AG04450 (cell line): Measurements from ENCODE around the gene C3orf22. TPM values are rescaled to one million over a fixed set of nuclear protein-coding genes. Genes with fewer than 3 reads are reported as not detected.

Experiments
- CTCF ChIA-PET: fragments of 300-600, 350-600 bp; formaldehyde crosslinking; extraction: SDS; loops from one replicate; lab custom pipeline; 2022; ENCODE audit warnings: antibody characterized with exemption, inconsistent platforms; lab: Charles Lee
- POLR2A ChIA-PET: fragments of 350-600 bp; formaldehyde crosslinking; extraction: SDS; loops from one replicate; lab custom pipeline; 2021; ENCODE audit warnings: antibody characterized with exemption, inconsistent platforms; lab: Yijun Ruan, JAX
- DNase-seq: peaks from one replicate; pipeline ENCODE4 v3.0.0-alpha.2; 2011; ENCODE audit warnings: low read depth, low spot score
- H3K27ac ChIP-seq: one replicate; pipeline ENCODE4 v1.5.1; 2012; ENCODE audit warnings: low read depth, low read length, control low read depth
- H3K27me3 ChIP-seq: one replicate; pipeline ENCODE4 v1.6.0; 2012; ENCODE audit warnings: low read length; ENCODE audit not compliant: control insufficient read depth, insufficient read depth
- H3K4me3 ChIP-seq: 2 replicates; pipeline ENCODE4 v1.5.1; 2011; ENCODE audit warnings: mild to moderate bottlenecking, low read depth, low read length, control low read depth
- H3K9me3 ChIP-seq: 2 replicates; pipeline ENCODE4 v1.5.1; 2012; ENCODE audit warnings: low read length; ENCODE audit not compliant: control insufficient read depth, insufficient read depth
- polyA plus RNA-seq: library from polyadenylated mRNA; depleted of rRNA; stranded (reverse); fragments of >200 nt; gene quantifications from 2 replicates; pipeline ENCODE4 v1.2.3, GENCODE V29; 2011
- TF ChIP-seq, protein P1 (sequence below): IDR thresholded peaks from 2 replicates; pipeline ENCODE4 v1.5.1; 2011; ENCODE audit warnings: low read depth, low read length, control low read depth, inconsistent platforms

Gene C3orf22
- polyA plus RNA-seq, 1 experiment: not detected

DNA sequence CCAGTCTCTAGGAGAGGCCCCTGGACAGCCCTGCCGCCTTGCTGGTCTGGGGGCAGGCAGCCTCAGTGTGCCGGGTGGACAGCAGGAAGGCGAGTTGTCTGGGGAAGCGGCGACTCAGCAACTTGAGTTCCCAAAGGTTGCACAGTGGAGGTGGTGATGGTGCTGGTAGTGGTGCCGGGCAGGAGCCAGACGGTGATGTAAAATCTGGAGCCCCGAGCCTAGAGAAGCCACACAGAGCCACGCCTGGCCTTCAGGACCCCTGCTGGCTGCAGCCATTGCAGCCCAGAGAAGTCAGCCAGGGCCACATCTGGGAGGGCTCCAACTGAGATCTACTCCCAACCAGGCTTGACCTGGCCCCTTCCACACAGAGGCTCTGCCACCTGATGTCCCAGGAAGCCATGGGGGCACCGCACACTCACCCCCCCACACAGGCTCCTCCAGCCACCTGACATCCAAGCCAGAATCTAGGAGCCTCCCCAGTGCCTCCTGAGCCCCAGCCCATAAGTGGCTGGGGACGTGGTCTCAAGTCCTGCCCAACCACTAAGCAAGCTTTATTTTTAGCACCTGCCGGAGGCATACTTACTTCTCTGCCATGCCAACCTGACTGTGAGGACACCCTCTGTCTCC, 8.8 kb downstream of the C3orf22 start:
- TF ChIP-seq, protein P1, sequence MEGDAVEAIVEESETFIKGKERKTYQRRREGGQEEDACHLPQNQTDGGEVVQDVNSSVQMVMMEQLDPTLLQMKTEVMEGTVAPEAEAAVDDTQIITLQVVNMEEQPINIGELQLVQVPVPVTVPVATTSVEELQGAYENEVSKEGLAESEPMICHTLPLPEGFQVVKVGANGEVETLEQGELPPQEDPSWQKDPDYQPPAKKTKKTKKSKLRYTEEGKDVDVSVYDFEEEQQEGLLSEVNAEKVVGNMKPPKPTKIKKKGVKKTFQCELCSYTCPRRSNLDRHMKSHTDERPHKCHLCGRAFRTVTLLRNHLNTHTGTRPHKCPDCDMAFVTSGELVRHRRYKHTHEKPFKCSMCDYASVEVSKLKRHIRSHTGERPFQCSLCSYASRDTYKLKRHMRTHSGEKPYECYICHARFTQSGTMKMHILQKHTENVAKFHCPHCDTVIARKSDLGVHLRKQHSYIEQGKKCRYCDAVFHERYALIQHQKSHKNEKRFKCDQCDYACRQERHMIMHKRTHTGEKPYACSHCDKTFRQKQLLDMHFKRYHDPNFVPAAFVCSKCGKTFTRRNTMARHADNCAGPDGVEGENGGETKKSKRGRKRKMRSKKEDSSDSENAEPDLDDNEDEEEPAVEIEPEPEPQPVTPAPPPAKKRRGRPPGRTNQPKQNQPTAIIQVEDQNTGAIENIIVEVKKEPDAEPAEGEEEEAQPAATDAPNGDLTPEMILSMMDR: no peak
- CTCF ChIA-PET: interaction anchor here (0.9 kb wide), 1 partner anchor 906 kb away, joined by 3 read pairs; no protein-coding TSS in a partner anchor
- POLR2A ChIA-PET: no interaction called here
- no peaks in the 10 kb centered on the region for H3K9me3 ChIP-seq
- H3K4me3 ChIP-seq: no peak overlapping the region
- DNase-seq: no peak
- peaks cover 33% of the 10 kb centered on the region for H3K27me3 ChIP-seq
- no peak overlapping the region for H3K27ac ChIP-seq

GRCh38 chr3:126548556-126549466, 9.9 kb downstream of the C3orf22 start:
- CTCF ChIA-PET: interaction anchor here (0.9 kb wide), 1 partner anchor 907 kb away, joined by 3 read pairs; no protein-coding TSS in a partner anchor
- DNase-seq: no peak
- POLR2A ChIA-PET: no interaction called here
- no peak overlapping the region for H3K4me3 ChIP-seq
- no peaks in the 10 kb centered on the region for H3K9me3 ChIP-seq
- TF ChIP-seq, protein P1: no peak
- H3K27me3 ChIP-seq: peaks cover 36% of the 10 kb centered on the region
- H3K27ac ChIP-seq: no peak overlapping the region

DNA sequence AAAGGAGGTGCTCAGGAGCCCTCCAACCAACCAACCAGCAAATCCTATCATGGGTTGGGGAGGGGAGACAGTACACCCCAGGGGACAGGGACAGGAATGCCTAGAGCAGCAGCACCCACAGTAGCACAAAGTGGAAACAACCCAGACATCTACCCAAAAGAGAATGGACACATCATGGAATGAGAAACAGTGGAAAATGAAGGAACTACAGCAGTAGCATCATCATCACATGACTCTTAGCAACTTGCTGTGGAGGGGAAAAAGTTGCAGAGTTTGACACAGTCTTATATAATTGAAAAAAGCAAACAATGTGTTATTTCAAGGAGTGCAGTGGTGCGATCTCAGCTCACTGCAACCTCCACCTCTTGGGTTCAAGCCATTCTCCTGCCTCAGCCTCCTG, 11.0 kb downstream of the C3orf22 start:
- CTCF ChIA-PET: no interaction called here
- no peak overlapping the region for H3K4me3 ChIP-seq
- peaks cover 3% of the 10 kb centered on the region; the same call in 1 of the 2 replicates for H3K9me3 ChIP-seq
- TF ChIP-seq, protein P1: no peak
- H3K27me3 ChIP-seq: peaks cover 37% of the 10 kb centered on the region
- no peak overlapping the region for H3K27ac ChIP-seq
- POLR2A ChIA-PET: no interaction called here
- DNase-seq: no peak

DNA sequence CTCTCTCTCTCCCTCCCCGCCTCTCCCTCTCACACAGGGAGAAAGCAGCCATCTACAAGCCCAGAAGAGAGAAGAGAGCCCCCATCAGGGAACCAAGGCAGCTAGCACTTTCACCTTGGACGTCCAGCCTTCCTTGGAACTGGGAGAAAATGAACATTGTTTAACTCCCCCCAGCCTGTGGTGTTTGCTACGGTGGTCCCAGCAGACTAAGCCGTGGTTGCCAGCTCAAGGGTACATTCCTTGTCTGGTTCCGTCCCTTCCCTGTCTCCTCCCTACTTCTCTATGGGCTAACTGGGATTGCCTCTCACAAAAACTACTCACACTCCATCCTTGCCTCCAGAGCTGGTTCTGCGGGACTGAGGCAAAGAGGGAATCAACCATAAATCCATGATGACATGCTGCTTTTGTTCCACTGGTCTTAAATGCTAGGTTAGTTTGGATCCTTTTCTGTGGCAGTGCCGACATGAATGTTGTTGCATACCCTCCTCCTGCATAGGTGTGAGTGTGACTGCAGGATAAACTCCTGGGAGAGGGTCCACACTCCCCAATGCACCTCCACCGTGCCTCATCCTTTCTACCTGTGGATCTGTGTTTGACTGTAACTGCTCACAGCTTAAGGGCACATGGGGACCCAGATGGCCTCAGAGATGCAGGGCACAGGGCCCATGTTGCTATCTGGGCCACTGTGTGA, 12.0 kb downstream of the C3orf22 start:
- peaks cover 40% of the 10 kb centered on the region for H3K27me3 ChIP-seq
- no peak for DNase-seq
- no peak overlapping the region for H3K27ac ChIP-seq
- POLR2A ChIA-PET: no interaction called here
- CTCF ChIA-PET: no interaction called here
- no peak overlapping the region for H3K4me3 ChIP-seq
- TF ChIP-seq, protein P1: no peak
- H3K9me3 ChIP-seq: peaks cover 10% of the 10 kb centered on the region; the same call in 1 of the 2 replicates
